HCT116 (cell line): ENCODE data around the gene ACOT6.
"Not testable (repeated sequence)": the region's sequence is repeated elsewhere in the genome, so short reads cannot be mapped to it uniquely, and the experiment has no call there.

Experiments used
- CTCF ChIP-seq, 3 experiments: fragments of 200-600 bp in 1 of 3; sonication (generic) in 1 of 3; IDR thresholded peaks in 2 of 3; conservative IDR thresholded peaks in 1 of 3; 2 replicates each; pipeline ENCODE4 v1.5.1; 2012 to 2017; ENCODE audit warnings: low read depth in 2 of 3, low read length in 2 of 3, antibody characterized with exemption in 1 of 3, borderline replicate concordance in 1 of 3, control low read depth in 1 of 3, mild to moderate bottlenecking in 1 of 3, mixed read lengths in 1 of 3, mixed run types in 1 of 3, moderate library complexity in 1 of 3; ENCODE audit not compliant: insufficient read depth in 1 of 3
- EGR1 ChIP-seq: IDR thresholded peaks from 2 replicates; pipeline ENCODE4 v1.6.1; 2012; ENCODE audit warnings: low read depth
- EZH2 ChIP-seq: fragments of 200-600 bp; sonication (generic); IDR thresholded peaks from 2 replicates; pipeline ENCODE4 v1.6.1; 2017; ENCODE audit warnings: antibody characterized with exemption, mixed run types
- EZH2phosphoT487 ChIP-seq: fragments of 200-600 bp; IDR thresholded peaks from 2 replicates; pipeline ENCODE4 v1.6.1; 2018; ENCODE audit warnings: antibody characterized with exemption, borderline replicate concordance
- FOSL1 ChIP-seq: IDR thresholded peaks from 2 replicates; pipeline ENCODE4 v1.6.1; 2012; ENCODE audit warnings: low read depth
- JUND ChIP-seq: IDR thresholded peaks from 2 replicates; pipeline ENCODE4 v1.6.1; 2012
- MAX ChIP-seq: IDR thresholded peaks from 2 replicates; pipeline ENCODE4 v1.6.1; 2012
- POLR2A ChIP-seq: IDR thresholded peaks from 2 replicates; pipeline ENCODE4 v1.7.0; 2011; ENCODE audit warnings: borderline replicate concordance; ENCODE audit not compliant: insufficient read depth, insufficient read length; ENCODE audit errors: extremely low read depth
- POLR2AphosphoS5 ChIP-seq: IDR thresholded peaks from 2 replicates; pipeline ENCODE4 v1.6.1; 2011; ENCODE audit warnings: mild to moderate bottlenecking, low read depth, low read length, moderate library complexity
- RAD21 ChIP-seq: IDR thresholded peaks from 2 replicates; pipeline ENCODE4 v1.6.1; 2012; ENCODE audit warnings: low read depth, mild to moderate bottlenecking
- YY1 ChIP-seq: IDR thresholded peaks from 2 replicates; pipeline ENCODE4 v1.6.1; 2011; ENCODE audit warnings: low read length, low read depth, moderate library complexity, mild to moderate bottlenecking; ENCODE audit not compliant: insufficient replicate concordance; ENCODE audit errors: extremely low read depth
- ZNF274 ChIP-seq: fragments of 200-500 bp; sonication (Bioruptor generic); IDR thresholded peaks from 2 replicates; pipeline ENCODE4 v1.6.1; 2014; ENCODE audit warnings: mild to moderate bottlenecking, low read depth, low read length, inconsistent platforms

GRCh38 chr14:73573034-73573433 is 39.3 kb upstream of the ACOT6 start:
- not testable (repeated sequence) for TF ChIP-seq YY1; JUND; CTCF (IDR thresholded peaks at IDR 0.05 in 2 of 3, conservative IDR thresholded peaks at IDR 0.05 in 1 of 3; ENCODE audit: borderline replicate concordance in 1 of 3, insufficient read depth in 1 of 3, low read depth in 2 of 3, low read length in 2 of 3); POLR2A; RAD21; MAX; EGR1; POLR2AphosphoS5; EZH2phosphoT487; ZNF274; EZH2; FOSL1
